ENCODE results near the gene GUF1.

DNA sequence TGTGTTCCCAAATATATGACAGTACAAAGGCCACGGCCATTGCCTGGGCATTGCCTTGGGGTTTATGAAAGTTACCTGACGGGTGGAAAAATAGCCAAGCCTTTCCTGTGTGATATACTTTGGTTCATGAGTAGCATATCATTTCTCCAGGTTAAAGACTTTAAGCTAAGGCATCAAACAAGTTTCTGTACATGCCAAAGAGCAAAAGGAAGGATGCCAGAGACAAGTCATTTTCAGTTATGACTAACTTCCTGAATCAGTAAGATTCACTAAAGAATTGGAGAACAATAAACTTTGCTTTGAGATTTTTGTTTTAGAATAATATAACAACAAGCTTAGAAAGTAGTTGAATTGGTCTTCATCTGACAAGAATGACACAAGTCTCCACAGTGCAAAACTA, 9.7 kb upstream of the GUF1 start:
- TF ChIP-seq, protein P1, sequence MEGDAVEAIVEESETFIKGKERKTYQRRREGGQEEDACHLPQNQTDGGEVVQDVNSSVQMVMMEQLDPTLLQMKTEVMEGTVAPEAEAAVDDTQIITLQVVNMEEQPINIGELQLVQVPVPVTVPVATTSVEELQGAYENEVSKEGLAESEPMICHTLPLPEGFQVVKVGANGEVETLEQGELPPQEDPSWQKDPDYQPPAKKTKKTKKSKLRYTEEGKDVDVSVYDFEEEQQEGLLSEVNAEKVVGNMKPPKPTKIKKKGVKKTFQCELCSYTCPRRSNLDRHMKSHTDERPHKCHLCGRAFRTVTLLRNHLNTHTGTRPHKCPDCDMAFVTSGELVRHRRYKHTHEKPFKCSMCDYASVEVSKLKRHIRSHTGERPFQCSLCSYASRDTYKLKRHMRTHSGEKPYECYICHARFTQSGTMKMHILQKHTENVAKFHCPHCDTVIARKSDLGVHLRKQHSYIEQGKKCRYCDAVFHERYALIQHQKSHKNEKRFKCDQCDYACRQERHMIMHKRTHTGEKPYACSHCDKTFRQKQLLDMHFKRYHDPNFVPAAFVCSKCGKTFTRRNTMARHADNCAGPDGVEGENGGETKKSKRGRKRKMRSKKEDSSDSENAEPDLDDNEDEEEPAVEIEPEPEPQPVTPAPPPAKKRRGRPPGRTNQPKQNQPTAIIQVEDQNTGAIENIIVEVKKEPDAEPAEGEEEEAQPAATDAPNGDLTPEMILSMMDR (IDR thresholded peaks at IDR 0.05 in 2 of 3, conservative IDR thresholded peaks at IDR 0.05 in 1 of 3; ENCODE audit: borderline replicate concordance in 1 of 3, insufficient read depth in 1 of 3, low read depth in 2 of 3, low read length in 2 of 3): no peak
- TF ChIP-seq SIN3A (IDR thresholded peaks at IDR 0.05; ENCODE audit: low read depth): no peak
- TF ChIP-seq POLR2A (IDR thresholded peaks at IDR 0.05; ENCODE audit: borderline replicate concordance, extremely low read depth, insufficient read depth, insufficient read length): no peak
- TF ChIP-seq POLR2AphosphoS5 (IDR thresholded peaks at IDR 0.05; ENCODE audit: low read depth, low read length): no peak
- no peak for TF ChIP-seq ELF1 (IDR thresholded peaks at IDR 0.05; ENCODE audit: borderline replicate concordance, low read depth)
- TF ChIP-seq EZH2phosphoT487 (IDR thresholded peaks at IDR 0.05; ENCODE audit: borderline replicate concordance): no peak
- TF ChIP-seq, protein P2, sequence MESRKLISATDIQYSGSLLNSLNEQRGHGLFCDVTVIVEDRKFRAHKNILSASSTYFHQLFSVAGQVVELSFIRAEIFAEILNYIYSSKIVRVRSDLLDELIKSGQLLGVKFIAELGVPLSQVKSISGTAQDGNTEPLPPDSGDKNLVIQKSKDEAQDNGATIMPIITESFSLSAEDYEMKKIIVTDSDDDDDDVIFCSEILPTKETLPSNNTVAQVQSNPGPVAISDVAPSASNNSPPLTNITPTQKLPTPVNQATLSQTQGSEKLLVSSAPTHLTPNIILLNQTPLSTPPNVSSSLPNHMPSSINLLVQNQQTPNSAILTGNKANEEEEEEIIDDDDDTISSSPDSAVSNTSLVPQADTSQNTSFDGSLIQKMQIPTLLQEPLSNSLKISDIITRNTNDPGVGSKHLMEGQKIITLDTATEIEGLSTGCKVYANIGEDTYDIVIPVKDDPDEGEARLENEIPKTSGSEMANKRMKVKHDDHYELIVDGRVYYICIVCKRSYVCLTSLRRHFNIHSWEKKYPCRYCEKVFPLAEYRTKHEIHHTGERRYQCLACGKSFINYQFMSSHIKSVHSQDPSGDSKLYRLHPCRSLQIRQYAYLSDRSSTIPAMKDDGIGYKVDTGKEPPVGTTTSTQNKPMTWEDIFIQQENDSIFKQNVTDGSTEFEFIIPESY (IDR thresholded peaks at IDR 0.05; ENCODE audit: extremely low read depth, insufficient replicate concordance, low read length): no peak
- no peak for TF ChIP-seq SRF (IDR thresholded peaks at IDR 0.05; ENCODE audit: low read depth)

Measured in HCT116 (cell line).